HUES6 (cell line): Measurements from ENCODE around the gene U2AF1L4.

Experiments used
- H3K27ac ChIP-seq: 2 replicates; pipeline ENCODE4 v1.7.0; 2013; ENCODE audit warnings: low read depth, mild to moderate bottlenecking, low read length, inconsistent platforms
- H3K27me3 ChIP-seq: 2 replicates; pipeline ENCODE4 v1.6.1; 2013; ENCODE audit warnings: low read length; ENCODE audit not compliant: control insufficient read depth, insufficient read depth
- H3K36me3 ChIP-seq: 2 replicates; pipeline ENCODE4 v1.6.1; 2013; ENCODE audit warnings: low read length; ENCODE audit not compliant: control insufficient read depth, insufficient read depth
- H3K4me1 ChIP-seq: 2 replicates; pipeline ENCODE4 v1.6.1; 2013; ENCODE audit warnings: low read length; ENCODE audit not compliant: control insufficient read depth, insufficient read depth
- H3K4me3 ChIP-seq: 2 replicates; pipeline ENCODE4 v1.5.1; 2013; ENCODE audit warnings: low read depth, low read length
- H3K9ac ChIP-seq: one replicate; pipeline ENCODE4 v1.6.1; 2013; ENCODE audit warnings: mild to moderate bottlenecking, low read length
- H3K9me3 ChIP-seq: 2 replicates; pipeline ENCODE4 v1.6.1; 2013; ENCODE audit warnings: low read depth, low read length; ENCODE audit not compliant: control insufficient read depth, insufficient read depth

The U2AF1L4 gene

GRCh38 chr19:35745328-35746086, at the start of gene U2AF1L4, which contains the start of gene PSENEN:
Gene U2AF1L4, minus strand, starts transcription at chr19:35745418. Its CDS starts 27 bp downstream, at chr19:35745391.
Gene PSENEN, plus strand, starts transcription at chr19:35745651. Its CDS starts 280 bp downstream, at chr19:35745931.
- H3K4me3 ChIP-seq = peak within 1 kb of the TSS; percentile 93
- H3K4me1 ChIP-seq = peaks cover 14% of the 10 kb centered on the region
- H3K9ac ChIP-seq = peak within 1 kb of the TSS; percentile 76
- no peaks in the 10 kb centered on the region for H3K9me3 ChIP-seq
- no peaks in the 10 kb centered on the region for H3K36me3 ChIP-seq
- peak within 1 kb of the TSS; percentile 97 for H3K27ac ChIP-seq
- H3K27me3 ChIP-seq = no peaks in the 10 kb centered on the region

- no peak overlapping the region for H3K4me3 ChIP-seq
- H3K9me3 ChIP-seq = no peaks in the 10 kb centered on the region
- peaks cover 10% of the 10 kb centered on the region for H3K4me1 ChIP-seq
- H3K9ac ChIP-seq = no peak overlapping the region
- H3K27ac ChIP-seq = no peak overlapping the region
- H3K27me3 ChIP-seq = peaks cover 24% of the 10 kb centered on the region
- no peaks in the 10 kb centered on the region for H3K36me3 ChIP-seq
These were observed 48.4 kb upstream of the U2AF1L4 start for GRCh38 chr19:35793381-35794165.

GRCh38 chr19:35792888-35793287, 47.7 kb upstream of the U2AF1L4 start:
- no peaks in the 10 kb centered on the region for H3K9me3 ChIP-seq
- no peak overlapping the region for H3K9ac ChIP-seq
- H3K27ac ChIP-seq = no peak overlapping the region
- peaks cover 9% of the 10 kb centered on the region for H3K4me1 ChIP-seq
- no peak overlapping the region for H3K4me3 ChIP-seq
- peaks cover 22% of the 10 kb centered on the region for H3K27me3 ChIP-seq
- no peaks in the 10 kb centered on the region for H3K36me3 ChIP-seq

- no peak overlapping the region for H3K4me3 ChIP-seq
- no peak overlapping the region for H3K9ac ChIP-seq
- no peak overlapping the region for H3K27ac ChIP-seq
- H3K36me3 ChIP-seq = no peaks in the 10 kb centered on the region
- H3K4me1 ChIP-seq = peaks cover 5% of the 10 kb centered on the region; the same call in 1 of the 2 replicates
- no peaks in the 10 kb centered on the region for H3K9me3 ChIP-seq
- H3K27me3 ChIP-seq = peaks cover 18% of the 10 kb centered on the region
These were observed 47.1 kb upstream of the U2AF1L4 start for GRCh38 chr19:35792312-35792711.

- no peak overlapping the region for H3K27ac ChIP-seq
- no peaks in the 10 kb centered on the region for H3K36me3 ChIP-seq
- H3K27me3 ChIP-seq = peaks cover 13% of the 10 kb centered on the region
- peaks cover 4% of the 10 kb centered on the region; the same call in 1 of the 2 replicates for H3K4me1 ChIP-seq
- H3K9me3 ChIP-seq = no peaks in the 10 kb centered on the region
- no peak overlapping the region for H3K4me3 ChIP-seq
- no peak overlapping the region for H3K9ac ChIP-seq
These were observed 46.6 kb upstream of the U2AF1L4 start for GRCh38 chr19:35791814-35792279.

- 0 out of 2 replicates have a peak, but pooled peaks cover 3% of the 10 kb centered on the region for H3K4me1 ChIP-seq
- H3K36me3 ChIP-seq = no peaks in the 10 kb centered on the region
- H3K9ac ChIP-seq = no peak overlapping the region
- H3K4me3 ChIP-seq = no peak overlapping the region
- no peak overlapping the region for H3K27ac ChIP-seq
- peaks cover 6% of the 10 kb centered on the region for H3K27me3 ChIP-seq
- no peaks in the 10 kb centered on the region for H3K9me3 ChIP-seq
These were observed 46.0 kb upstream of the U2AF1L4 start for GRCh38 chr19:35790981-35791813.

GRCh38 chr19:35789978-35790944, 45.0 kb upstream of the U2AF1L4 start:
- no peak overlapping the region for H3K4me3 ChIP-seq
- no peak overlapping the region for H3K27ac ChIP-seq
- no peak overlapping the region for H3K9ac ChIP-seq

GRCh38 chr19:35789195-35789977, 44.2 kb upstream of the U2AF1L4 start:
- Histone ChIP-seq H3K27ac (no peak overlapping the region), H3K9ac (no peak overlapping the region), H3K9me3 (no peaks in the 10 kb centered on the region), H3K36me3 (no peaks in the 10 kb centered on the region), H3K27me3 (no peaks in the 10 kb centered on the region), H3K4me1 (0 out of 2 replicates have a peak, but pooled peaks cover 5% of the 10 kb centered on the region), H3K4me3 (no peak overlapping the region)

More at GRCh38 chr19:35789978-35790944, 45.0 kb upstream of the U2AF1L4 start:
- Histone ChIP-seq H3K4me1 (0 out of 2 replicates have a peak, but pooled peaks cover 3% of the 10 kb centered on the region), H3K36me3 (no peaks in the 10 kb centered on the region), H3K9me3 (no peaks in the 10 kb centered on the region), H3K27me3 (no peaks in the 10 kb centered on the region)

GRCh38 chr19:35788205-35788960, 43.2 kb upstream of the U2AF1L4 start:
- Histone ChIP-seq H3K9ac (no peak overlapping the region), H3K4me1 (0 out of 2 replicates have a peak, but pooled peaks cover 7% of the 10 kb centered on the region)

More at GRCh38 chr19:35788205-35788960, 43.2 kb upstream of the U2AF1L4 start:
- Histone ChIP-seq H3K4me3 (no peak overlapping the region), H3K9me3 (no peaks in the 10 kb centered on the region), H3K27me3 (no peaks in the 10 kb centered on the region), H3K27ac (no peak overlapping the region), H3K36me3 (no peaks in the 10 kb centered on the region)
